Stimulated activated CD8-positive, alpha-beta memory T cell treated with anti-CD3 and anti-CD28 coated beads, Interleukin-4, amount 100 ng/mL, for 24 hours (primary cell): ENCODE results near the gene KIF18A.
"Not testable (repeated sequence)": the region's sequence is repeated elsewhere in the genome, so short reads cannot be mapped to it uniquely, and the experiment has no call there.

Source experiments
- DNase-seq: peaks from one replicate; pipeline ENCODE4 v3.0.0-alpha.2; 2020; ENCODE audit warnings: low read depth

KIF18A gene

GRCh38 chr11:28106353-28107043 lies 1.5 kb downstream of the KIF18A start:
- no peak for DNase-seq

DNA sequence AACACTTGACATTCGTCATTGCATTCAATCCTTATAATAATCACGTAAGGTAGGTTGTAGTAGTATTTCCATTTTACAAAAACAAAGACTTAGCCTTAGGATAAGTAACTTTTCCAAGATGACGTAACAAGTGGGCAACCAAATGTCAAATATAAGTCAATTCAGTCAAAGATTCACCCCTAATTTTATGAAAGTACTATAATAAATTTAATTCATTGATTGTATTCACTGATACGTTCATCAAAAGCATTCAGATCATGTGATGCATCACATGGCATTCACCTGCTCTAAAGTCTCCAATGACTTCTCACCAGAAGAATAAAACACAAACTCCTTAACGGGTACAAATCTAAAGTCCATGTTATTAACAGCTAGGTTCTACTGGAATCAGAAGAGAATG lies 2.1 kb downstream of the KIF18A start:
- no peak for DNase-seq

GRCh38 chr11:28104984-28105383 lies 3.0 kb downstream of the KIF18A start:
- no peak for DNase-seq

DNA sequence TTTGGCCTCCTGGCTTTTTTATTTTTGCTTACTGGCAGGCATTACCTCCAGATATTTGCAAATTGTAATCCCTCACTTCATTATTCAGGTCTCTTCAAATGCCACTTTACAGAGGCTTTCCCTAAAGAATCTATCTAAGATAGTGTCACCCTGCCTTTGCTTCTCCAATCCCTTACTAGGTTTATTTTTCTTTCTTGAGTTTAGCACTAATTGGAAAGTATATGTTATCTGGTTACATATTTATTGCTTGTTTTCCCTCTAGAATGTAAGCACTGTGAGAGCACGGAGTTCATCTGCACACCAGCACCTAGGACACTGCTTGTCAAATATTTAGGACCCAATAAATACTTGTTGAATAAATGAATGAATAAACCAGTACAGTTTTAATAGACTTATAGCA lies 3.5 kb downstream of the KIF18A start:
- DNase-seq: no peak

GRCh38 chr11:28102300-28102699 lies 5.7 kb downstream of the KIF18A start:
- not testable (repeated sequence) for DNase-seq

DNA sequence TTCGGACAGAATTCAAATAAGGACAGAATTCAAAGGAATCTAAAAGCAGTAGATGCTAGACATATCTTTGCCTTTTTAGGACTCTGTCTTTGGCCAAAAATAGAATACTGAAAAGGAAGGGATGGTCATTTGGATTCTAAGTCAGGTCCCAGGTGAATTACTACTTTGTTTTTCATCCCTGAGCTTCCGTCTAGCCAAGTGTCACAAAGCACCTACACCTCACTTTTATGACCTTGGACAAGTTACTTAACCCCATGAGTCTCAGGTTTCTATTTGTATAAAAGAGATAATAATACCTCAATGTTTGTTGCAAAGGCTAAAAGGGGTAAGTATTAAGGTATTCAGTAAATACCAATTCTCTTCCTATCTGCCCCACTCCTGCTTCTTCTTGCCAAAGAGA lies 7.3 kb downstream of the KIF18A start:
- DNase-seq: no peak

DNA sequence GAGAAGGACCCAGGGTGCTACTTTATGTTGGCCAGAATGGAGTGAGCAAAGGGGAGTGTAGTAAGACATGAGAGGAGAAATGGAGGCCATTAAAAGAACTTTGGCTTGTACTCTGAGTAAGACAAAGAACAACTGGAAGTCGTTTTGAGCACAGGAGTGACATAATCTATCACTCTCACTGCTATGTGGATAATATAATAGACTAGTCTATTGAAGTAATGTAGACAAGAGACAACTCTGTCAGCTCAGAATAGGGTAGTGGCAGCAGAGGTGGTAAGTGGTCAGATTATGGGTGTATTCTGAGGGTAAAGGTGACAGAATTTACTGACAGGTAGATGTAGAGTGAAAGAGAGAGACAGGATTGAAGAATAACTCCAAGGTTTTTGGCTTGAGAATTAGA lies 8.2 kb downstream of the KIF18A start:
- DNase-seq: no peak

GRCh38 chr11:28098257-28098656 lies 9.7 kb downstream of the KIF18A start:
- no peak for DNase-seq

- DNase-seq: no peak
Measured at GRCh38 chr11:28092786-28093185, 15.2 kb downstream of the KIF18A start.

GRCh38 chr11:28090052-28090749 lies 17.8 kb downstream of the KIF18A start:
- DNase-seq: no peak

DNA sequence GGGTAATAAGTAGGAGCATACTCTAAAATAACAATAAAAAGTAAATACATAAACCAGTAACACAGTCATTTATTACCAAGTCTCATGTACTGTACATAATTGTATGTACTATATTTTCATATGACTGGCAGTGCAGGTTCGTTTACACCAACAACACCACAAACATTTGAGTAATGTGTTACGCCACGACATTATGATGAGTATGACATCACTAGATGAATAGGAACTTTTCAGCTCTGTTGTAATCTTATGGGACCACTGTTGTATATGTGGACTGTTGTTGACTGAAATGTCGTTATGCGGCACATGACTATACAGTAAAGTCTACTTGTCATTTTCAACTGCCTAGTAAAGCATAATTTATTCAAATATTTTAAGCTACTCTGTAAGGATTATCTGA lies 18.6 kb downstream of the KIF18A start:
- DNase-seq: no peak

- not testable (repeated sequence) for DNase-seq
Measured at GRCh38 chr11:28087693-28088092, 20.3 kb downstream of the KIF18A start.

DNA sequence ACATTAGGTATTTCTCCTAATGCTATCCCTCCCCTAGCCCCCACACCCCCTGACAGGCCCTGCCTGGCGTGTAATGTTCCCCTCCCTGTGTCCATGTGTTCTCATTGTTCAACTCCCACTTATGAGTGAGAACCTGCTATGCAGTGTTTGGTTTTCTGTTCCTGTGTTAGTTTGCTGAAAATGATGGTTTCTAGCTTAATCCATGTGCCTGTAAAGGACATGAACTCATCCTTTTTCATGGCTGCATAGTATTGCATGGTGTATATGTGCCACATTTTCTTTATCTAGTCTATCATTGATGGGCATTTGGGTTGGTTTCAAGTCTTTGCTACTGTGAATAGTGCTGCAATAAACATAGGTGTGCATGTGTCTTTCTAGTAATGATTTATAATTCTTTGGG lies 20.8 kb downstream of the KIF18A start:
- DNase-seq: not testable (repeated sequence)

- DNase-seq: no peak
Measured at GRCh38 chr11:28086569-28086968, 21.4 kb downstream of the KIF18A start.

GRCh38 chr11:28083118-28083517 lies 24.8 kb downstream of the KIF18A start:
- DNase-seq: no peak

DNA sequence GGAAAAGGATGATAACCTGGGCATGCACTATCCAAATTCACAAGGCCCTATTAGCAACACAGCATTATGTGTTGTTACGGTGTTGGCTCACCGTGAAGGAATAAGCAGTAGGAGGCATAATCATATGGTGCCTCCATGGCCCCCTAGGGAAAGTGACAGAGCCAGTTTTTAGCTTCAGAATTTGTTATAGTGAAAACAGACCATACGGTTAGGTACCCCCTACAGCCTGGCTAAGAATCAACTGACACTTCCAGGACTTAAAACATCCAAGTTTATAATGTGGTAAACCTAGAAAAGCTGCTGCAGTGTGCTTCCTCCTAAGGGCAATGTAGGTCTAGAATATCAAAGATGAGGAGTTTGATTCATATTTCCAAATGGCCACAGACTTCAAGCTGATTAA lies 30.4 kb downstream of the KIF18A start:
- no peak for DNase-seq

- no peak for DNase-seq
Measured at GRCh38 chr11:28072321-28072720, 35.6 kb downstream of the KIF18A start.

GRCh38 chr11:28071305-28071704 lies 36.7 kb downstream of the KIF18A start:
- no peak for DNase-seq

GRCh38 chr11:28058333-28058732 lies 49.6 kb downstream of the KIF18A start:
- no peak for DNase-seq

DNA sequence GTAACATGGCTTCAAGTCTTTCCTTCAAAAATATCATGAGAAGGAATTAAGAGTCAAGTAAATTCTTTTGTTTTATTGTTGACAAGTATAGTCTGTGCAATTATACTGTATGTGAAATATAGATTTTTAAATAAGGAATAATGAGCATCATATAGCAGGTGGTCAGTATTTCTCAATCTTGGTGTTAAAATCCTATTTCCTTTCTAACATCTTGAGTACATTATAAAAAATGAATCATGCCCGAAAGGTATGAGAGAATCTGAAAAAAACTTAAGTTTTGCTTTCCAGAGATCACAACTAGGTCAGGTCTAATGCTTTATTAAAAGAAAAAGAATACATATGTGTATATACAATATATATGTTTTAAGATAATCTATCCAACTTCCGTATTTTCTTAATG lies 53.1 kb downstream of the KIF18A start:
- no peak for DNase-seq

- no peak for DNase-seq
Measured at GRCh38 chr11:28049338-28050216, 58.4 kb downstream of the KIF18A start.

DNA sequence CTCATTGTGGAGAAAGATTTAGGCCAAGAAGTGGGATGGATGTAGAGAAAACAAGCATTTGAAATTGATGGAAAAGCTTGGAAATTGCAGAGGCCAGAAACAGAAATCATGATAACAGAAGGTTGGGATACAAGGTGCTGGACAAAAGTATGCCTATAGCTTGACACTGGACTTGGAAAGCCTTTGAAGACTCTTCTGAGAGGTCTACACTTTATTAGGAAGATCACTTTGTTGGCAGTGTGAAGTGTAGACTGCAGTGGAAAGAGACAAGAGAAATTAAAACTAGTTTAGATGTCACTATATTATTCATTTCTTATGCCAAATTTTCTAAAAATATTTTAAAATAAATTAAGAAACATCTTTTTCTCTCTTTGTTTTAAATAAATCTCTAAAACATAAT lies 59.1 kb downstream of the KIF18A start:
- DNase-seq: no peak
